Endothelial cell (in vitro differentiated cells): ENCODE measurements around the gene ALG1. TPM values are rescaled to one million over a fixed set of nuclear protein-coding genes. Genes with fewer than 3 reads are reported as not detected.

ENCODE experiments used
- DNase-seq: peaks from one replicate; pipeline ENCODE4 v3.0.0; 2021; ENCODE audit warnings: low spot score
- H3K27ac Mint-ChIP-seq: one replicate; pipeline ENCODE4 v1.8.0; 2021; ENCODE audit warnings: mixed read lengths, inconsistent platforms; ENCODE audit not compliant: unreplicated experiment
- H3K27me3 Mint-ChIP-seq: one replicate; pipeline ENCODE4 v1.8.0; 2021; ENCODE audit warnings: mild to moderate bottlenecking, moderate library complexity, mixed read lengths, inconsistent platforms; ENCODE audit not compliant: unreplicated experiment
- H3K36me3 Mint-ChIP-seq: one replicate; pipeline ENCODE4 v1.8.0; 2021; ENCODE audit warnings: mild to moderate bottlenecking, low read depth, mixed read lengths, inconsistent platforms; ENCODE audit not compliant: unreplicated experiment
- H3K4me1 Mint-ChIP-seq: one replicate; pipeline ENCODE4 v1.8.0; 2021; ENCODE audit warnings: mild to moderate bottlenecking, mixed read lengths, inconsistent platforms; ENCODE audit not compliant: unreplicated experiment
- H3K4me3 Mint-ChIP-seq: one replicate; pipeline ENCODE4 v1.8.0; 2021; ENCODE audit warnings: mild to moderate bottlenecking, mixed read lengths, inconsistent platforms; ENCODE audit not compliant: unreplicated experiment
- H3K9me3 Mint-ChIP-seq: one replicate; pipeline ENCODE4 v1.8.0; 2021; ENCODE audit warnings: mixed read lengths, inconsistent platforms; ENCODE audit not compliant: unreplicated experiment
- total RNA-seq: library from RNA; stranded (reverse); fragmentation: NEBNext Ultra II Directional; extraction: Animal tissue kit (Norgen Biotek cat#: 25700); gene quantifications from one replicate; pipeline ENCODE4 v1.2.1, GENCODE V29; 2021; ENCODE audit not compliant: unreplicated experiment
- TF ChIP-seq, protein P1 (sequence below): fragments of 200-600 bp; sonication (generic); IDR thresholded peaks from one replicate; pipeline ENCODE4 v1.5.0; 2021; ENCODE audit warnings: antibody characterized with exemption; ENCODE audit not compliant: unreplicated experiment

ALG1 gene
- total RNA-seq, 1 donor from 2014 or later, result 21.0 TPM

DNA sequence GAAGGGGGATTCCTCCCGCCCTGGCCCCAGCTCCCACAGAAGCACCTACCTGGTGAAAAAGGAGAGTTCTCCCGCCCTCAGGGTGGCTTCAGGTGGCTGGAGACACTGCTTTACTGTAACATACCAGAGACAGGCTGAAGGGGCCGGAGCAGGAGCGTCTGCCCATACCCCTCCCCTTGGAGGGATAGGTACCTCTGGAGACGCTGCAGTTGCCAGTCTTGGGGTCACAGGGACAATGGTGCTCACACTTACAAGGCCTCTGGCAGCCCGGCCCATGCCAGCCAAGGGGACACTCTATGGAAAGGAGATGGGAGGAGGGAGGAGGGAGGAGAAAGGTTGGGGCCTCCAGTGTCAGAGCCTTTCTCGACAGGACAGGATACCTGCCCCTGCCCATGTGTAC is 44.6 kb upstream of the ALG1 start:
- no peaks in the 10 kb centered on the region for H3K4me1 Mint-ChIP-seq
- no peak overlapping the region for H3K27ac Mint-ChIP-seq
- no peaks in the 10 kb centered on the region for H3K9me3 Mint-ChIP-seq
- peaks cover 3% of the 10 kb centered on the region for H3K36me3 Mint-ChIP-seq
- H3K27me3 Mint-ChIP-seq, result peaks cover 8% of the 10 kb centered on the region
- TF ChIP-seq, protein P1, sequence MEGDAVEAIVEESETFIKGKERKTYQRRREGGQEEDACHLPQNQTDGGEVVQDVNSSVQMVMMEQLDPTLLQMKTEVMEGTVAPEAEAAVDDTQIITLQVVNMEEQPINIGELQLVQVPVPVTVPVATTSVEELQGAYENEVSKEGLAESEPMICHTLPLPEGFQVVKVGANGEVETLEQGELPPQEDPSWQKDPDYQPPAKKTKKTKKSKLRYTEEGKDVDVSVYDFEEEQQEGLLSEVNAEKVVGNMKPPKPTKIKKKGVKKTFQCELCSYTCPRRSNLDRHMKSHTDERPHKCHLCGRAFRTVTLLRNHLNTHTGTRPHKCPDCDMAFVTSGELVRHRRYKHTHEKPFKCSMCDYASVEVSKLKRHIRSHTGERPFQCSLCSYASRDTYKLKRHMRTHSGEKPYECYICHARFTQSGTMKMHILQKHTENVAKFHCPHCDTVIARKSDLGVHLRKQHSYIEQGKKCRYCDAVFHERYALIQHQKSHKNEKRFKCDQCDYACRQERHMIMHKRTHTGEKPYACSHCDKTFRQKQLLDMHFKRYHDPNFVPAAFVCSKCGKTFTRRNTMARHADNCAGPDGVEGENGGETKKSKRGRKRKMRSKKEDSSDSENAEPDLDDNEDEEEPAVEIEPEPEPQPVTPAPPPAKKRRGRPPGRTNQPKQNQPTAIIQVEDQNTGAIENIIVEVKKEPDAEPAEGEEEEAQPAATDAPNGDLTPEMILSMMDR, result no peak
- no peak overlapping the region for H3K4me3 Mint-ChIP-seq
- DNase-seq, result no peak

DNA sequence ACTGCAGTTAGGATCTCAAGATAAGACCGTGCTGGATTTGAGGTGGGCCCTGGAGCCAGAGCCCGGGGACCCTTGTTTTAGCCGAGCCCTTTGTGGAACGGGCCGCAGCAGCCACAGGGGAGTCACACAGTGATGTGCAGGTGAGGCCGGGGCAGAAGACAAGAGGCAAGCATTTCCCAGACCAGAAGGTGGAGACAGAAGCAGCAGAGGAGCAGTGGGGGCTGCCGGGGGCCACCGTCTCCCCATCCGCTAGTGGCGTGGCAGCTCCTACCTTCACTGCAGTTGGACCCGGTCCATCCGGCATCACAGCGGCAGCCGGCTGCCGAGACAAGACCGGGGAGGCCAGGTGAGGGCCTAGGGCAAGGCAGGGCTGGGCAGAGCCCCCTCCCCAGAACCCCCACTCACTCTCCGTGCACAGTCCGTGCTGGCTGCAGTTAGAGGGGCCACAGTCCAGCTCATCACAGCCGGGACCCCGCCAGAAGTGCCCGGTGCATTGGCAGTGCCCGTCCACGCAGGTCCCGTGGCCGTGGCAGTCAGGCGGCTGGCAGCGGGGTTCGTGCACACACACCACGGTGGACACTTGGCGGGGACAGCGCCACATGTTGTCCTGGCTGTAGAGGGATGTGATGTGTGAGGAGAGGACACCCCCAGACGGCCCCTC is 43.9 kb upstream of the ALG1 start:
- H3K27ac Mint-ChIP-seq, result no peak overlapping the region
- no peaks in the 10 kb centered on the region for H3K9me3 Mint-ChIP-seq
- TF ChIP-seq, protein P1, result no peak
- peaks cover 3% of the 10 kb centered on the region for H3K36me3 Mint-ChIP-seq
- no peak for DNase-seq
- peaks cover under 1% of the 10 kb centered on the region for H3K4me1 Mint-ChIP-seq
- peaks cover 10% of the 10 kb centered on the region for H3K27me3 Mint-ChIP-seq
- no peak overlapping the region for H3K4me3 Mint-ChIP-seq

DNA sequence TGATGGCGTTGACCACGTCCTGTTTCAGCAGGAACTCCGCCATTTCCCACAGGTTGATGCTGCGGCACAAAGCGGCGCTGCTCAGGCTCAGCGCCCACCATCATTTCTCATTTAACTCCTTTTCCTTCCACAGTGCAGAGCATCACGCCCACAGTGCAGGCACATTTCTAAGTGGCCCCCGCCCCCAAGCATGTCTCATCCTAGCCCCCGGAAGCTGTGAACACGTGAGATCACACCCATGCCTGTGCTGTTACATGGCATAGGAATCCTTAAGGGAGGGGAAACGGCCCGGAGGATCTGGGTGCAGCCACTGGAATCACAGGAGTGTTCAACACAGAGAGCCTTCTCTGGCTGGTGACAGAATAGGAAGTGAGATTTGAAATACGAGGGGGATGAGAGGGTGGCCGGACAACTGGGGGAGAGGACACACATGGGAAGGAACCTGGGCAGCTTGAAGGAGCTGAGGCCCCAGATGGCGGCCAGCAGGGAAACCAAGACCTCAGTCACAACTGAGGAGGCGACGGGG is 42.6 kb upstream of the ALG1 start:
- TF ChIP-seq, protein P1, result no peak
- Mint-ChIP-seq H3K27ac (no peak overlapping the region), H3K36me3 (peaks cover 5% of the 10 kb centered on the region), H3K9me3 (no peaks in the 10 kb centered on the region), H3K4me3 (peak overlapping the region; percentile 59), H3K27me3 (peaks cover 13% of the 10 kb centered on the region), H3K4me1 (peaks cover 5% of the 10 kb centered on the region)
- DNase-seq, result no peak

DNA sequence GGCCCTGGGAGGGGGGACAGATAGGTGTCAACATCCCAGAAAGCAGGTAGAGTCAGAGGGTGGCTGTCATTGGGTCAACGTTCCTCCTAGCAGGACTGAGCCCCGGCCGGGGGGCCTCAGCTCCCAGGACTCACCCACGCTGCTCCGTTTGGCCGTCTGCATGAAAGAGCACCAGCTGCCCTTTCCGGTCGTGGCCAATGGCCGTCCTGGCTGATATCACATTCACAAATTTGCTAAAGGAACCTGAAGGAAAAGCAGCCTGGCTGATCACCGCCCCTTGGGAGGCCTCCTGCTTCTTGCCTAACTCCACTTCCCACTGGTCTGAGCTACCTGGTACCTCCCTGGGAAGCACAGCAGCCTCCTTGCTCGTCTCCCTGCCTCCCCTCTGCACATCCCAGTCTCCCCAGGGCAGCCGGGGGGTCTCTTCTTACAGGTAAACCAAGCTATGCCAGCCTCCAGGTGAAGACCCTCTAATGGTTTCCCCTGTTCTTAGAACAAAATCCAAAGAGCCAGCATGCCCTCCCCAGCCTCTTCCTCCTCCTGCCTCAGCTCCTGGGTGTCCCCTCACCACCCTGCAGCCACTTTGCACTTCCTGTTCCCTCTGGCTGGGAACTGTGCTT is 41.3 kb upstream of the ALG1 start:
- no peak for DNase-seq
- H3K9me3 Mint-ChIP-seq, result no peaks in the 10 kb centered on the region

More for the DNA sequence above, 41.3 kb upstream of the ALG1 start:
- Mint-ChIP-seq H3K27me3 (peaks cover 13% of the 10 kb centered on the region), H3K27ac (no peak overlapping the region), H3K4me3 (peak overlapping the region; percentile 11), H3K4me1 (peaks cover 9% of the 10 kb centered on the region), H3K36me3 (peaks cover 9% of the 10 kb centered on the region)
- TF ChIP-seq, protein P1, result no peak
